HG03060 (cell line): ENCODE measurements around the gene LRP2.
A peak's percentile ranks its signal among the peaks of the same experiment; 100 is the strongest.

Experiments
- ATAC-seq: cut with Tn5 transposase; IDR thresholded peaks from one replicate; pipeline ENCODE4 v1.9.1; 2021; ENCODE audit warnings: low read depth, moderate number of reproducible peaks; ENCODE audit not compliant: unreplicated experiment

Gene LRP2

DNA sequence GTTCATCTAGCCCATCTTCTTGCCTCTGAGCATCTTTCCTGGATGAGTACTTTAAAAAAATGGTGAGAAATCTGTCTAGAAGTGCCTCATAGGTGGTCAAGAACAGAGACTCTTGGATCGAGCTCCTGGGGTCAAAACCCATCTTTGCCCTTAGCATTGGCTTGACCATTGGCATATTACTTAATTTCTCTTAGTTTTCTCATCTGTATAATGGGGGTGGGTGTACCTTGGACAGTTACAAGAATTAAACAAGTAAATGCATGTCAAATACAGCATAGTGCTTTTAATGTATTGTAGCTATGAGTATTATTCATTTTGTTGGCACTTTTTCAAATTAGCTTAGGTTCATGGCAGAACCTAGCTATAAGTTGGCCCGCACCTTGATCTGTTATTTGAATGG, 256.2 kb downstream of the LRP2 start:
- no peak for ATAC-seq

DNA sequence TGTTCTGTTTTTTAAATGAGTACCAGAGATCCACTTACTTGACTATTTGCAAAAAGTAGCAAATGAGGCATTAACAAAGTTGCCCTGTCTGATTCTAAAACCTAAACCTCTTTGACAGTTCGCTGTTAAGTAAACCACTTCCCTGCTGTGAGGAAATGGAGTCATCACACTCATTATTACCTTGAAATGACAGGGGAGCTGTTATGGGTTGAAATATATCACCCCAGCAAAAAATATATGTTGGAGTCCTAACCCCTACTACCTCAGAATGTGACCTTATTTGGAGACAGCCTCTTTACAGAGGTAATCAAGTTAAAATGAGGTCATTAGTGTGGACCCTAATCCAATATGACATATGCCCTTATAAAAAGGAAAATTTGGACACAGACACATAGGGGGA, 256.9 kb downstream of the LRP2 start:
- ATAC-seq, result no peak

DNA sequence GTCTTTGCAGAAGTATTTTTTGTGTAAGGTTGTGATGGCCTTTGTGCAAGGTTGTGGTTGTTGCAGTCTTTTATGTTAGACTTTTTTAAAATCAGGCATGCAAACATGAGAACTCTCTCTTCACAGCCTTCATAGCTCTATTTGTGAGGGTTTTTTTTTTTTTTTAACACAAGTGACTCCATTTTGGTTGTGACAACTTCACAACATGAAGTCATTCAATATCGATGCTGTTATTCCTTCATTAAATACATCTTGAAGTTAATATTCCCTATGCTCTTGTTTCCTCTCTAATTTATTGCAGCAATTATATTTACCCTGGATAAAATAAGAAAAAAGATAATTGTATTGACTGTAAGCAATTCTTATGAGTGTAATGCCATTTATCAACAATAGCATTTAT, 257.5 kb downstream of the LRP2 start:
- ATAC-seq, result no peak

DNA sequence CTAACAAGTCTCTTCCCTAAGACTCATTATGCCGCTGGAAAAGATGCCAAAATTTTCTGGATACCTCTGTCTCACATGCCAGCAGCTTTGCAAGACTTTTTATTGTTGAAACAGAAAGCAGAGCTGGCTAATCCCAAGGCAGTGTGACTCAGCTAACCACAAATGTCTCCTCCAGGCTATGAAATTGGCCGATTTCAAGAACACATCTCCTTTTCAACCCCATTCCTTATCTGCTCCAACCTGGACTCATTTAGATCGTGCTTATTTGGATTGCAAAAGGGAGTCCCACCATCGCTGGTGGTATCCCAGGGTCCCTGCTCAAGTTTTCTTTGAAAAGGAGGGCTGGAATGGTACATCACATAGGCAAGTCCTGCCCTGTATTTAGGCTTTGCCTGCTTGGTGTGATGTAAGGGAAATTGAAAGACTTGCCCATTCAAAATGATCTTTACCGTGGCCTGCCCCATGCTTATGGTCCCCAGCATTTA, 266.7 kb downstream of the LRP2 start:
- no peak for ATAC-seq

DNA sequence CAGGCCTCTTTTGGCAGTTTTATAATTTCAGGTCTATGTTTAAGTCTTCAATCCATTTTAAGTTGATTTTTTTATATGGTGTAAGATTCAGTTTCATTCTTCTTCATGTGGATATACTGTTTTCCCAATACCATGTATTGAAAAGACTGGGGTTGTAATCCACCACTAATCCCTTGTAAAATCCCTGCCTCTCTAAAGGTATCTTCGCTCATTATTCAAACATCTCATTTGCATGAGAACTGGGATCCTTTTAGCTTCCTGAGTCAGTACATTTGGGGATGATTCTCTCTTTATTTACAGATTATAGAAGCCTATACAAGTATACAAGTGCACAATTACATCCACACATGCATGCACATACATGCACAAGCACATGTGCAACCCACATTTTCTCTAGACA, 267.7 kb downstream of the LRP2 start:
- no peak for ATAC-seq

DNA sequence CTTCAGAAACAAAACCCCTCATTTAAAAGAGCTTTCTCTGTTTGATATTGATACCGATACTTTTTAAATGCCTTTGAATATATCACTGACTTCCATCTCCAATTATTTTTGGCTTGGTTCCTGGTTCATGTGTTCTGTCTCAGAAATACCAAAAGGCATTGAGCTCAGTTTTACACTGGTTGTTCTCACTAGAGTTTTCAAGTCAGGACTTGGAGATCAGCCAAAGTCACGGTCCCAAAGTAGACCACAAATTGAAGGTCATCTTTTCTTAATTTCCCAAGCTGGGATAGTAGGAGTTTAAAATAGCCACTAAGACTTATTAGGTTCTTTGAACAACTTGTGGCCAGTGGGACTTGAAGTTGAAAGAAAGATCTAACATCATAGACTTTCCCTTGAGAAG, 268.8 kb downstream of the LRP2 start:
- no peak for ATAC-seq

DNA sequence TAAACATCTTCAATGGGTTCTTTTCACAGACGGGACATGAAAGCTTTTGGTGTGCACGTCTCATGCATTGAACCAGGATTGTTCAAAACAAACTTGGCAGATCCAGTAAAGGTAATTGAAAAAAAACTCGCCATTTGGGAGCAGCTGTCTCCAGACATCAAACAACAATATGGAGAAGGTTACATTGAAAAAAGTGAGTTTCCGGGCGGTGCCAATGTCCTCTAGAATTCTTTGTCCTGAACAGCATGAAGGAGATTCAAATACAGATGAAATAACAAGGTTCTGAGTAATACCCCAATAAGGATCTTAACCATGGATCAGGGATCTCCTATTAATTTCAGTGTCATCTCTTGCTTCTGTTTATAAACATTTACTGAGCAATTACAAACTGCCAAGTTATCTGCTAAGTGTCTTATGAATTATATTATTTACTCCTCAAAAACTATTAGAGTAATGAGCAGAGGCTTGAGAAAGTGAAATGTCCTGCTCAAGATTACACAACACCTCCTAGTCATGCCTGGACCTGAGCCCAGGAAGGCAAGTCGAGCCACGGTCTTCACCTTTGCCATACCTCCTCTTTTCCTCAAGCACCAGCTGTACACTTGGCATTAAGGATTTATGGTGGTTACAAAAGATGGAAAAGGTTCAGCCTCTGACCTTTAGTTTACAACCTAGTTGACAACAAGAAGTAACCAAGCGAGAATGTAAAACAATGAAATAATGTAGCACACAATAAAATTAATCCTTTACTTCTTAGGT, 270.4 kb downstream of the LRP2 start:
- ATAC-seq, result no peak

DNA sequence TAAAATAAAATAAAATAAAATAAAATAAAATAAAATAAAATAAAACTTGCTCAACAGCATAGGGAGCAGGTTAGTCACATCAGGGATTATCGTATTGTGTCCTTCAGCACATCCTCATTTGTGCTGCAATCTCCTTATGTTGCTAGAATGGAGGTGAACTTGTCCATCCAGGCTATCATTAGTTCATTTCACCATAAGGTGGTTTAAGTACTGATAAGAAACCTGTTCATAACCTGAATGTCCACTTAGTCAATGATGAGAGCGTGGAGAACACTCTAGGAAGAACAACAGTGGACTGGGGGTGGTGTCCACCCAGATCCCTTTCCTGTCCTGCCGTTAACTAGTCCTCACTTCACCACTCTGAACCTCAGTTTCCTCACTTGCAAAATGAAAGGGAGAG, 271.1 kb downstream of the LRP2 start:
- no peak for ATAC-seq

DNA sequence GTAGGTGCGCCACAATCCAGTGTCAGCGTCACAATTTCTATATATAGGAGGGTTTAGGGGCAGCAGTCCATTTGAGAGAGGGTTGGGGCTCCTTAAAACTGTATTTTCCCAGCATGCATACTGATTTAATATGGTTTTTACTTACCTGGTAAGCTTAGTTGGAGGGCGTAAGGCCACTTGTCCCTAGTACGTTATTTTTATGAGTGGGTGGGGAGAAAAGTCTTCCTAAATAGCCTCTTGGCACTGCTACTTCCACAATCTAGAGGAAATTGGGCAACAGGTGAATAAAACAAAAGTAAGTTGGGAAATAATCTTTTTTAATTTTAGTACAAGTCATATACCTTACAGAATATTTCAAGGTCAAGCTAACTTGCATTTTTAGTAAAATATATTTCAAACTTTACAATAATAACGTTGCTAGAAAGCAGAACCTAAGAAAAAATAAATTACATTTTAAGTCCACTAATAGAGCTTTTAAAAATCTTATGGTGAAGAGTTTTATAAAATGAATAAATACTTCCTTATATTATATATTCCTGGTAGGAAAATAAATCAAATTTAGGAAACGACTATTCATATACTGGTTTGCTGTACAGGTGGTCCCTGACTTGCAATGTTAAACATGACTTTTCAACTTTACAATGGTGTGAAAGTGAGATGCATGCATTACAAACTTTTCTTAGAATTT, 272.1 kb downstream of the LRP2 start:
- no peak for ATAC-seq

DNA sequence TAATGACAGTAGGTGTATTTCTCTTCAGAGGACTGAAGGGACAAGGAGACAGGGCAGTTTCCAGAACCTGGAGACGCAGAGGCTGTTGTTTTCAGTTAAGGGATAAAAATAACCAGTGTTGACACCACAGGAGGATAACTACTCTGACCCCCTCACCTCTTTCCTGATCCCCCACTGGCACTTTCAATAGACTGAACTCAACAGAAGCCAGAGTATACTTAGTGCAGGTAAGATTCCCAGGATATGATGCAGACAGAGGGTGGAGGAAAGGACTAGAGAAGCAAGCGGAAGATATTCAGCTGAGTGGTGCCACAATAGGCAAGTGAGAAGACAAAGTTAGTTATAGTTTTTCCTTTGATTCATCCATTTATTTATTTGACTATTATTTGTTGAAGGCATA, 273.2 kb downstream of the LRP2 start:
- no peak for ATAC-seq

DNA sequence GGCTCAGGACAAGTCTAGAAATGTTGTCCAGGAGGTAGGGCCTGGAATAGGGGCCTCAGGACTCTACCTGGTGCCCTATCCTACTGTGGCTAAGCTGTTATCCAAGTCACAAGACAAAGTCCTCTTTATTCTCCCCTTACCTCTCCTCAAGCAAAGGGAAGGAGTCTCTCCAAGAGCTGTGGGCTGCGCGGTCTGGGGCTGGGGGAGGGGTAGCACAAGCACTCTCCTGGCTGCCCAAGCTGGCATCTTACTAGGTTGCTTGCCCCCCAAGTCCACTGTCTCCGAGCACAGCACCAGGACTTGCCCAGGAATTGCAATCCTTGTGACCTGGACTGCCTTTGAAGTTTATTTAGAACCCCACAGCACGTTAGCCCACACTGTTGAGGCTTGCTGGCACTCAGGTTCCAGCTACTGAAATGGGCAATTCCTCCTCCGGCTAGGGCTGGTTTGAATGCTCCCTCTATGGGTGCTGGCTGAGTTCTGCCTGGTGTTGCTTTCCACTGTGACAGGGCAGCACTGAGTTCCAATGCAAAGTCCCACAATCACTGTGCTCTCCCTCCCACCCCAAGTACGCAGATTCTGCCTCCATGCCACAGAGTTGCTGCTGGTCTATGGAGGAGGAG, 274.5 kb downstream of the LRP2 start:
- no peak for ATAC-seq

DNA sequence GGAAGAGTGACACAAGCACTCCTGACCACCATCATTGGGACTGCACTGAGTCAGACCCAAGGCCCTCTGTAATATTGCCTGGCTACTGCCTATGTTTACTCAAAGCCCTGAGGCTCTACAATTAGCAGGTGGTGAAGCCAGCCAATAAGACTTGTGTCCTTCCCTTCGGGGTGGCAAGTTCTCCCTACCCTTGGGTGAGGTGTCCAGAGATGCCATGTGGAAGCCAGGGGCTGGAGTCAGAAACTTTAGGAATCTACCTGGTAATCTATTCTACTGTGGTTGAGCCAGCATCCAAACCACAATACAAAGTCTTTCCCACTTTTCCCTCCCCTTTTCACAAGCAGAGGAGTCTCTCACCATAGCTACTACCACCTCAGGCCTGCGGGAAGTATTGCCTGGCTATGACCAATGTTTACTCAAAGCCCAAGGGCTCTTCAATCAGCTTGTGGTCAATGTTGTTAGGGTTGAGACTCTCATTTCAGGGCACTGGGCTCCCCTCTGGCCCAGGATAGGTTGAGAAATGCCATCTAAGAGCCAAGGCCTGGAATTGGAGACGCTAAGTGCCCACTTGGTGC, 275.4 kb downstream of the LRP2 start:
- no peak for ATAC-seq

DNA sequence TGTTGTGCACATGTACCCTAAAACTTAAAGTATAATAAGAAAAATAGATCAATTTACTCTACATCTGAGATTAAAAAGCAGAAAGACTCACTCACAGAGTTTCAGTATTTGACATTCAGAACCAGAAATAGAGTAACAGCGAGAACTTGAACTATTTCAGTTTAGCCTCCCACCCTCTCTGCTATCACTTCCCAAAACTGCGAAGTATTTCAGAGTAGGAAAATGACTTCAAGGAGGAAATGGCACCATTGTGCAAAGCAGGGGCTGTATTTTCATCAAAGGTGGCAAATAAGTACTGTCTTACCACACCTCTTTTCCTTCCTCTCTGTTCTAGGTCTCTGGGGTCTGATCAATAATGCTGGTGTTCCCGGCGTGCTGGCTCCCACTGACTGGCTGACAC, 279.3 kb downstream of the LRP2 start:
- ATAC-seq, result no peak

DNA sequence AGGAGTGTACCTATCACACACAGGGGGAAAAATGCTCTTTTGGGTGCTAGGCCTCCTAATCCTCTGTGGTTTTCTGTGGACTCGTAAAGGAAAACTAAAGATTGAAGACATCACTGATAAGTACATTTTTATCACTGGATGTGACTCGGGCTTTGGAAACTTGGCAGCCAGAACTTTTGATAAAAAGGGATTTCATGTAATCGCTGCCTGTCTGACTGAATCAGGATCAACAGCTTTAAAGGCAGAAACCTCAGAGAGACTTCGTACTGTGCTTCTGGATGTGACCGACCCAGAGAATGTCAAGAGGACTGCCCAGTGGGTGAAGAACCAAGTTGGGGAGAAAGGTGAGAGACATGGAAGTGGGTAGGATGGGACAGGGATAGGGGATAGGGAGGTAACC, 280.8 kb downstream of the LRP2 start:
- no peak for ATAC-seq

DNA sequence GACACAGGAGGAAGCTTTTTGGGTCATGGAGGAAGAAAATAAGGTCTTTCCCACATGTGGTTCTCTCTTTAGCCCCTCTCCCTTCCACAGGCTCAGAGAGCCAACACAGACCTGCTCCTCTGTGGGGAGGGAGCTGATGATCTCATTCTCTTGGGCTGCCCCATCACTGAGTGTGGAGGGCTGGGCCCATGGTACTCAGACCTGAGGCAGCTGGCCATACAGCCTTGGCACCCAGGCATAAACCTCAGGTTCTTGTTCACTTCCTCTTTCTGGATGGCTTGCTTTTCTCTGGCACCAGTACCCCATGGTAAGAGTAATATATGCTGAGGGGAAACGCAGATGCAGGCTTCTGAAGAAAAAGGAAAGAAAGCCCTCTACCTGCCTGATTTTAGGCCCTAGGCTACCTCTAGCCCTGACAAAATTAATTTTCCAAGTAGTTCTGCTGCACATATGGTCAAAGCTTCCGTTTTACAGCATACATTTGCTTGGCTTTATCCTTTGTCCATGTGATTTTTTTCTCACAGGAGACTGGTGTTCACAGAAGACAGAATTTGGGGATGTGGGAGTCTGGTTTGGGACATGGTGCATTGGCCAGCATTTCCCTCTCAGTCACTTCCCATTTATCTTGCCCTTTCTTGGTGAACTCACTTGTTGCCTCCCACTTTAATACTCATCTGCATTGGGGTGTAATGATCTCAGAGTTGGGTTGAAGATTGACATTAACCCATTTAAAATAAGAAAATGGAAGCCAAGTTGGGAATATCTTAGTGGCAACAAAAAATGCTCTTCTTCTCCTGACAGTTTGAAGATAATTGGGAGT, 281.9 kb downstream of the LRP2 start:
- ATAC-seq, result peak; percentile 83

DNA sequence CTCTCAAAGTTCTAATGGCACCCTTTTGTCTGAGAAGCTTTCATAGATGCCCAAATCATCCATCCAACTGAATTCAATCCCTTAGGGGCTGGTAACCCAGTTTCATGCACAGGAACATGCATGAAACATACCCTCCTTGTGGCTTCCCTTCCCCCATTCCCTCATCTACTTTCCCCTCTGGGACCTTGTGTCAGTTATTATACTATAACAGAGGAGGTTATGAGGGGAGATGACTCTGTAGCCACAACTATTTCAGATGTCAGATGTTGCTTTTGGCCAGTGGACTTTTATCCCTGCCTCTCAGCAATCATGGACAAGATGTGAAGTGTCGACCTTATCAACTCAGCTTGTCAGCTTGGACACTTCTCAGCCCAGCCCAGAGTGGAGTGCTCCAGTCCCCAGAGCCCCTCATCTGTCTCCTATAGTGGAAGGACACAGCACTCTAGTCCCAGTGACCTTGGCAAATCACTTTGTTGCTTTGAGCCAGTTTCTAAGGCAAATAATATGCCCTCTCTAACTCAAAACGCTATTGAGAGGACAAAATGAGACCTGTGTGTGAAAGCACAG, 284.6 kb downstream of the LRP2 start:
- no peak for ATAC-seq
